ENCODE results near the gene TBX4.

DNA sequence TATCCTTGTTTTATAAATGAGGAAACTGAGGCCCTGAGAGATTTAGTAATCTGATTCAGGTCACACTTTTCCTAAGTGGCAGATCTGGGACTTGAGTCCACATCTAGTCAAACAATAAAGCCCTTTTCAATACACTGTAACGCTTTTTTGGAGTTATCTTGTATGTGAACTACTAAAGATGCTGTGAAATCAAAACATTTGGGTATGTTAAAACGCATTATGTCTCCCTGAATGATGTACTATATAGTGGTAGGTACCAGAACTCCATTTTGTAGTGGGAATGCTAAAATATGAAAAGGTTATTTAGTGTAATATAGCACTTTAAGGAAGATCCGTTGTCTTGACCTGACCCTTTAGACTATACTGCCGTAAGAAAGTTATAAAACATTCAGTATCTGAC, 81.6 kb downstream of the TBX4 start:
- no peak for TF ChIP-seq POLR2A (IDR thresholded peaks at IDR 0.05)
- TF ChIP-seq CTCF (IDR thresholded peaks at IDR 0.05) = no peak
- no peak for TF ChIP-seq POLR2AphosphoS5 (IDR thresholded peaks at IDR 0.05)

Data from transverse colon (tissue), 4 donors.